Jurkat, Clone E6-1 (cell line): Measurements from ENCODE around the gene FRRS1. TPM values are rescaled to one million over a fixed set of nuclear protein-coding genes. Genes with fewer than 3 reads are reported as not detected.
A peak's percentile ranks its signal among the peaks of the same experiment; 100 is the strongest.
"Not testable (repeated sequence)": the region's sequence is repeated elsewhere in the genome, so short reads cannot be mapped to it uniquely, and the experiment has no call there.

Experiments used
- DNase-seq: peaks from one replicate; pipeline ENCODE4 v3.0.0-alpha.2; 2011; ENCODE audit warnings: low read depth, low spot score
- H3K4me3 ChIP-seq: 2 replicates; pipeline ENCODE4 v1.5.1; 2011; ENCODE audit warnings: mild to moderate bottlenecking, low read length, control low read depth, moderate library complexity
- polyA plus RNA-seq: library from polyadenylated mRNA; unstranded; fragments of >200 nt; gene quantifications from one replicate; pipeline ENCODE4 v1.2.1, GENCODE V29; 2012; ENCODE audit warnings: missing spikeins; ENCODE audit not compliant: insufficient read length, insufficient read depth

Gene FRRS1
- polyA plus RNA-seq = 1.5 TPM

GRCh38 chr1:99766378-99766800, at the start of gene FRRS1:
Gene FRRS1 (minus strand): TSS chr1:99766635. CDS start chr1:99748768, 17,867 bp downstream.
- DNase-seq = peak; percentile 82
- peak within 1 kb of the TSS; percentile 75 for H3K4me3 ChIP-seq

GRCh38 chr1:99814373-99814900, 48.0 kb upstream of the FRRS1 start:
- DNase-seq = no peak
- no peak overlapping the region for H3K4me3 ChIP-seq

GRCh38 chr1:99811747-99812146, 45.3 kb upstream of the FRRS1 start:
- DNase-seq = no peak
- H3K4me3 ChIP-seq = no peak overlapping the region

GRCh38 chr1:99811075-99811474, 44.6 kb upstream of the FRRS1 start:
- DNase-seq = no peak
- H3K4me3 ChIP-seq = no peak overlapping the region

GRCh38 chr1:99808391-99809115, 42.1 kb upstream of the FRRS1 start:
- no peak overlapping the region for H3K4me3 ChIP-seq
- peak; percentile 82 for DNase-seq

GRCh38 chr1:99806882-99807281, 40.4 kb upstream of the FRRS1 start:
- DNase-seq = no peak
- no peak overlapping the region for H3K4me3 ChIP-seq

- DNase-seq = no peak
- H3K4me3 ChIP-seq = no peak overlapping the region
Observed at GRCh38 chr1:99801584-99801983, 35.1 kb upstream of the FRRS1 start.

- H3K4me3 ChIP-seq, DNase-seq: not testable (repeated sequence)
Observed at GRCh38 chr1:99793861-99794260, 27.4 kb upstream of the FRRS1 start.

GRCh38 chr1:99789715-99790114, 23.3 kb upstream of the FRRS1 start:
- no peak for DNase-seq
- H3K4me3 ChIP-seq = no peak overlapping the region

- no peak overlapping the region for H3K4me3 ChIP-seq
- no peak for DNase-seq
Observed at GRCh38 chr1:99788896-99789295, 22.5 kb upstream of the FRRS1 start.

- H3K4me3 ChIP-seq = no peak overlapping the region
- no peak for DNase-seq
Observed at GRCh38 chr1:99786751-99787501, 20.5 kb upstream of the FRRS1 start.

- DNase-seq = peak; percentile 9
- H3K4me3 ChIP-seq = no peak overlapping the region
Observed at GRCh38 chr1:99784809-99785255, 18.4 kb upstream of the FRRS1 start.

- no peak for DNase-seq
- H3K4me3 ChIP-seq = no peak overlapping the region
Observed at GRCh38 chr1:99784143-99784542, 17.7 kb upstream of the FRRS1 start.

- H3K4me3 ChIP-seq = no peak overlapping the region
- no peak for DNase-seq
Observed at GRCh38 chr1:99782920-99783319, 16.5 kb upstream of the FRRS1 start.

GRCh38 chr1:99782397-99782796, 16.0 kb upstream of the FRRS1 start:
- no peak for DNase-seq
- H3K4me3 ChIP-seq = no peak overlapping the region

GRCh38 chr1:99781798-99782197, 15.4 kb upstream of the FRRS1 start:
- no peak overlapping the region for H3K4me3 ChIP-seq
- no peak for DNase-seq

- H3K4me3 ChIP-seq = no peak overlapping the region
- DNase-seq = no peak
Observed at GRCh38 chr1:99777752-99778151, 11.3 kb upstream of the FRRS1 start.

- H3K4me3 ChIP-seq = no peak overlapping the region
- no peak for DNase-seq
Observed at GRCh38 chr1:99776120-99776519, 9.7 kb upstream of the FRRS1 start.

- no peak for DNase-seq
- no peak overlapping the region for H3K4me3 ChIP-seq
Observed at GRCh38 chr1:99772809-99773208, 6.4 kb upstream of the FRRS1 start.

- no peak for DNase-seq
- no peak overlapping the region for H3K4me3 ChIP-seq
Observed at GRCh38 chr1:99771513-99771918, 5.1 kb upstream of the FRRS1 start.
